ENCODE results near the gene RC3H2. TPM values are rescaled to one million over a fixed set of nuclear protein-coding genes. Genes with fewer than 3 reads are reported as not detected.

The RC3H2 gene
- total RNA-seq, 4 donors from 2014 or later = 42.5 to 163 (median 54.7) TPM

- Histone ChIP-seq H3K27ac (no peak overlapping the region), H3K4me3 (no peak overlapping the region), H3K27me3 (no peaks in the 10 kb centered on the region), H3K9me3 (no peaks in the 10 kb centered on the region), H3K36me3 (peaks cover 0 to 33% (median 15%) of the 10 kb centered on the region in 4 donors), H3K4me1 (no peaks in the 10 kb centered on the region)
- 83 to 87% methylated on average over 2 of the region's 2 CpGs for WGBS, 2 donors (ENCODE audit: low coverage in 1 of 2)
- TF ChIP-seq EP300 (IDR thresholded peaks at IDR 0.05; ENCODE audit: low read depth) (no peak), POLR2A (IDR thresholded peaks at IDR 0.05) (no peak), POLR2AphosphoS5 (IDR thresholded peaks at IDR 0.05) (no peak)
- TF ChIP-seq, protein P1, sequence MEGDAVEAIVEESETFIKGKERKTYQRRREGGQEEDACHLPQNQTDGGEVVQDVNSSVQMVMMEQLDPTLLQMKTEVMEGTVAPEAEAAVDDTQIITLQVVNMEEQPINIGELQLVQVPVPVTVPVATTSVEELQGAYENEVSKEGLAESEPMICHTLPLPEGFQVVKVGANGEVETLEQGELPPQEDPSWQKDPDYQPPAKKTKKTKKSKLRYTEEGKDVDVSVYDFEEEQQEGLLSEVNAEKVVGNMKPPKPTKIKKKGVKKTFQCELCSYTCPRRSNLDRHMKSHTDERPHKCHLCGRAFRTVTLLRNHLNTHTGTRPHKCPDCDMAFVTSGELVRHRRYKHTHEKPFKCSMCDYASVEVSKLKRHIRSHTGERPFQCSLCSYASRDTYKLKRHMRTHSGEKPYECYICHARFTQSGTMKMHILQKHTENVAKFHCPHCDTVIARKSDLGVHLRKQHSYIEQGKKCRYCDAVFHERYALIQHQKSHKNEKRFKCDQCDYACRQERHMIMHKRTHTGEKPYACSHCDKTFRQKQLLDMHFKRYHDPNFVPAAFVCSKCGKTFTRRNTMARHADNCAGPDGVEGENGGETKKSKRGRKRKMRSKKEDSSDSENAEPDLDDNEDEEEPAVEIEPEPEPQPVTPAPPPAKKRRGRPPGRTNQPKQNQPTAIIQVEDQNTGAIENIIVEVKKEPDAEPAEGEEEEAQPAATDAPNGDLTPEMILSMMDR (IDR thresholded peaks at IDR 0.05) = no peak
- intact Hi-C loops (cut with DNase I; ENCODE audit: low total_unique reads) = no loop called here
- in situ Hi-C loops (cut with MboI; ENCODE audit: low pct_ligation_motif_present in 1 of 4, low pct_unique_long_range_greater_than_20kb in 1 of 4, low sequenced_read_pairs in 3 of 4) = no loop called here
- DNase-seq = no peak
These were observed 56.8 kb downstream of the RC3H2 start for GRCh38 chr9:122848256-122848943.

- Histone ChIP-seq H3K36me3 (peaks cover 0 to 31% (median 14%) of the 10 kb centered on the region in 4 donors), H3K4me1 (no peaks in the 10 kb centered on the region), H3K27ac (no peak overlapping the region), H3K9me3 (no peaks in the 10 kb centered on the region), H3K4me3 (no peak overlapping the region), H3K27me3 (no peaks in the 10 kb centered on the region)
- 84 to 86% methylated on average over 5 of the region's 5 CpGs for WGBS, 2 donors (ENCODE audit: low coverage in 1 of 2)
- in situ Hi-C loops (cut with MboI; ENCODE audit: low pct_ligation_motif_present in 1 of 4, low pct_unique_long_range_greater_than_20kb in 1 of 4, low sequenced_read_pairs in 3 of 4) = no loop called here
- intact Hi-C loops (cut with DNase I; ENCODE audit: low total_unique reads) = no loop called here
- no peak for DNase-seq
- TF ChIP-seq POLR2AphosphoS5 (IDR thresholded peaks at IDR 0.05) = no peak
- TF ChIP-seq, protein P1 (IDR thresholded peaks at IDR 0.05) = no peak
- no peak for TF ChIP-seq EP300 (IDR thresholded peaks at IDR 0.05; ENCODE audit: low read depth)
- TF ChIP-seq POLR2A (IDR thresholded peaks at IDR 0.05) = no peak
These were observed 58.7 kb downstream of the RC3H2 start for GRCh38 chr9:122846371-122846940.

DNA sequence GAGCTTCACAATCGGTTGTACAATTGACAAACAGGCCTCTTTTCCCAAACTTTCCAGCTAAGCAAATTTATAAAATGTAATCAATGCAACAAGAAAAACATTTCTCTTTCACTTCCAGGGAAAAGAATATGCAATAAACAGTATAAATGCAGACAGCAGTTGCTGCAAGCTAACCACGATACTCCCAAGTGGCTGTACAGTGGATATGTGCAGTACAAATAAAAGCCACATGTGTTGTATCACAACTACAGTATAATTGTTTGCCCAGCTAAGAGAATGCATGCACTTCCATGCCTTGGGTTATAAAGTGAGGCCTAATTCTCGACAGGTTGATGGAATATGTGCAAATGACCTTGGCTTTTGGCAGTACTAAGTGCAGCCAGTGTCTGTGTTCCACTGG, 60.0 kb downstream of the RC3H2 start:
- Histone ChIP-seq H3K27ac (no peak overlapping the region), H3K36me3 (peaks cover 0 to 31% (median 8%) of the 10 kb centered on the region in 4 donors), H3K4me1 (no peaks in the 10 kb centered on the region), H3K9me3 (no peaks in the 10 kb centered on the region), H3K27me3 (no peaks in the 10 kb centered on the region), H3K4me3 (no peak overlapping the region)
- intact Hi-C loops (cut with DNase I; ENCODE audit: low total_unique reads) = no loop called here
- no peak for DNase-seq
- in situ Hi-C loops (cut with MboI; ENCODE audit: low pct_ligation_motif_present in 1 of 4, low pct_unique_long_range_greater_than_20kb in 1 of 4, low sequenced_read_pairs in 3 of 4) = no loop called here
- 81 to 88% methylated on average over 2 to 3 of the region's 3 CpGs for WGBS, 2 donors (ENCODE audit: low coverage in 1 of 2)
- TF ChIP-seq POLR2AphosphoS5 (IDR thresholded peaks at IDR 0.05) = no peak
- no peak for TF ChIP-seq POLR2A (IDR thresholded peaks at IDR 0.05)
- TF ChIP-seq, protein P1 (IDR thresholded peaks at IDR 0.05) = no peak
- no peak for TF ChIP-seq EP300 (IDR thresholded peaks at IDR 0.05; ENCODE audit: low read depth)

GRCh38 chr9:122844137-122844536, 61.0 kb downstream of the RC3H2 start:
- H3K4me1 ChIP-seq = no peaks in the 10 kb centered on the region
- intact Hi-C loops (cut with DNase I; ENCODE audit: low total_unique reads) (no loop called here), in situ Hi-C loops (cut with MboI; ENCODE audit: low pct_ligation_motif_present in 1 of 4, low pct_unique_long_range_greater_than_20kb in 1 of 4, low sequenced_read_pairs in 3 of 4) (no loop called here)
- H3K36me3 ChIP-seq = peaks cover 0 to 22% (median 6%) of the 10 kb centered on the region in 4 donors
- TF ChIP-seq POLR2A (IDR thresholded peaks at IDR 0.05) (no peak), EP300 (IDR thresholded peaks at IDR 0.05; ENCODE audit: low read depth) (no peak), POLR2AphosphoS5 (IDR thresholded peaks at IDR 0.05) (no peak)
- TF ChIP-seq, protein P1 (IDR thresholded peaks at IDR 0.05) = no peak
- no peak for DNase-seq
- no peaks in the 10 kb centered on the region for H3K27me3 ChIP-seq
- no peak overlapping the region for H3K27ac ChIP-seq
- no peaks in the 10 kb centered on the region for H3K9me3 ChIP-seq
- H3K4me3 ChIP-seq = no peak overlapping the region
- 75 to 100% methylated on average over 1 of the region's 1 CpG for WGBS, 2 donors (ENCODE audit: low coverage in 1 of 2)

All from transverse colon (tissue), 4 donors.